Tibial artery (tissue), 4 donors: ENCODE measurements around the gene PPP2R2B.

Source experiments
- DNase-seq, 2 donors: peaks; one replicate each; pipeline ENCODE4 v3.0.0-alpha.2; 2019
- H3K27ac ChIP-seq, 2 donors: fragments of 200-600 bp; sonication (generic) in 1 of 2; 1 replicate in 1 of 2; 2 replicates in 1 of 2; pipeline ENCODE4 v1.5.1; 2018 to 2019; ENCODE audit warnings: mild to moderate bottlenecking in 1 of 2
- H3K27me3 ChIP-seq, 2 donors: fragments of 200-600 bp; sonication (generic) in 1 of 2; one replicate each; pipeline versions ENCODE4 v1.5.1 to v1.6.0; 2016 to 2019
- H3K36me3 ChIP-seq, 3 donors: fragments of 200-600 bp; sonication (generic) in 2 of 3; one replicate each; pipeline ENCODE4 v1.5.1; 2016 to 2019; ENCODE audit warnings: mild to moderate bottlenecking in 2 of 3
- H3K4me1 ChIP-seq, 4 donors: fragments of 200-600 bp; sonication (generic) in 2 of 4; 1 replicate in 3 of 4; 2 replicates in 1 of 4; pipeline ENCODE4 v1.5.1; 2016 to 2019
- H3K4me3 ChIP-seq, 2 donors: fragments of 200-600 bp; sonication (generic) in 1 of 2; 1 replicate in 1 of 2; 2 replicates in 1 of 2; pipeline ENCODE4 v1.5.1; 2018 to 2019; ENCODE audit warnings: mild to moderate bottlenecking in 2 of 2
- H3K9me3 ChIP-seq, 3 donors: fragments of 200-600 bp; sonication (generic) in 1 of 3; one replicate each; pipeline ENCODE4 v1.5.1; 2016 to 2019
- CTCF ChIP-seq, 2 experiments: fragments of 200-600 bp in 1 of 2; fragments of 450-650 bp in 1 of 2; IDR thresholded peaks; one replicate each; pipeline ENCODE4 v1.5.1; 2017 to 2019; ENCODE audit warnings: antibody characterized with exemption in 2 of 2, mild to moderate bottlenecking in 1 of 2, moderate library complexity in 1 of 2
- intact Hi-C: fragments of 100-400 bp; cut with DNase I; formaldehyde crosslinking; loops from one replicate; pipeline ENCODE4 v1.15.0; 2023; ENCODE audit warnings: low total_unique reads

The PPP2R2B gene

GRCh38 chr5:146574713-146575112, 303.8 kb downstream of the PPP2R2B start:
- H3K27me3 ChIP-seq: no peaks in the 10 kb centered on the region
- intact Hi-C loops: no loop called here
- H3K27ac ChIP-seq: no peak overlapping the region
- no peaks in the 10 kb centered on the region for H3K4me1 ChIP-seq
- no peak for DNase-seq
- no peaks in the 10 kb centered on the region for H3K36me3 ChIP-seq
- no peak for TF ChIP-seq CTCF (IDR thresholded peaks at IDR 0.05)
- H3K9me3 ChIP-seq: peaks cover 0 to 10% (median 0%) of the 10 kb centered on the region in 3 donors
- H3K4me3 ChIP-seq: no peak overlapping the region

- no peaks in the 10 kb centered on the region for H3K36me3 ChIP-seq
- H3K9me3 ChIP-seq: no peaks in the 10 kb centered on the region
- H3K4me3 ChIP-seq: no peak overlapping the region
- no peaks in the 10 kb centered on the region for H3K27me3 ChIP-seq
- no peak overlapping the region for H3K27ac ChIP-seq
- TF ChIP-seq CTCF (IDR thresholded peaks at IDR 0.05): no peak
- intact Hi-C loops: no loop called here
- DNase-seq: no peak
- peaks cover 0 to 5% (median 0%) of the 10 kb centered on the region in 4 donors for H3K4me1 ChIP-seq
These were observed 310.4 kb downstream of the PPP2R2B start for GRCh38 chr5:146568161-146568560.

- Histone ChIP-seq H3K9me3 (no peaks in the 10 kb centered on the region), H3K4me3 (no peak overlapping the region), H3K27ac (no peak overlapping the region), H3K4me1 (peaks cover 0 to 15% (median 4%) of the 10 kb centered on the region in 4 donors), H3K27me3 (no peaks in the 10 kb centered on the region), H3K36me3 (no peaks in the 10 kb centered on the region)
- peak; percentile 39 to 50 for TF ChIP-seq CTCF (IDR thresholded peaks at IDR 0.05)
- no peak for DNase-seq
- intact Hi-C loops: no loop called here
These were observed 312.7 kb downstream of the PPP2R2B start for GRCh38 chr5:146565764-146566367.

- H3K4me1 ChIP-seq: peaks cover 0 to 31% (median 13%) of the 10 kb centered on the region in 4 donors
- H3K9me3 ChIP-seq: no peaks in the 10 kb centered on the region
- H3K27me3 ChIP-seq: no peaks in the 10 kb centered on the region
- no peaks in the 10 kb centered on the region for H3K36me3 ChIP-seq
- H3K4me3 ChIP-seq: no peak overlapping the region
- TF ChIP-seq CTCF (IDR thresholded peaks at IDR 0.05): no peak
- no peak overlapping the region for H3K27ac ChIP-seq
- no peak for DNase-seq
- intact Hi-C loops: no loop called here
These were observed 314.4 kb downstream of the PPP2R2B start for GRCh38 chr5:146564007-146564762.

- H3K27me3 ChIP-seq: no peaks in the 10 kb centered on the region
- no peak overlapping the region for H3K4me3 ChIP-seq
- H3K9me3 ChIP-seq: no peaks in the 10 kb centered on the region
- H3K27ac ChIP-seq: no peak overlapping the region
- TF ChIP-seq CTCF (IDR thresholded peaks at IDR 0.05): no peak
- peaks cover 0 to 31% (median 13%) of the 10 kb centered on the region in 4 donors for H3K4me1 ChIP-seq
- no peak for DNase-seq
- intact Hi-C loops: no loop called here
- no peaks in the 10 kb centered on the region for H3K36me3 ChIP-seq
These were observed 316.1 kb downstream of the PPP2R2B start for GRCh38 chr5:146562461-146562860.
